Calu3 (cell line): ENCODE results near the gene HTD2. TPM values are rescaled to one million over a fixed set of nuclear protein-coding genes. Genes with fewer than 3 reads are reported as not detected.

ENCODE experiments used
- BruUV-seq: library from RNA; stranded (reverse); fragments of 400-500 nt; replicated peaks from 2 replicates; lab custom pipeline; 2021; lab: Mats Ljungman, UMichigan
- CTCF ChIA-PET: fragments of 300-600 bp; sonication (Branson Sonifier 250); formaldehyde crosslinking; loops from one replicate; lab custom pipeline; 2022; ENCODE audit warnings: antibody characterized with exemption; lab: Charles Lee
- DNase-seq: peaks from one replicate; pipeline ENCODE4 v3.0.0; 2022
- H3K27ac Mint-ChIP-seq: one replicate; pipeline ENCODE4 v1.8.0; 2022; ENCODE audit warnings: mixed read lengths; ENCODE audit not compliant: unreplicated experiment
- H3K27me3 Mint-ChIP-seq: one replicate; pipeline ENCODE4 v1.8.0; 2022; ENCODE audit warnings: mixed read lengths; ENCODE audit not compliant: unreplicated experiment
- H3K36me3 Mint-ChIP-seq: one replicate; pipeline ENCODE4 v1.8.0; 2022; ENCODE audit warnings: mild to moderate bottlenecking, moderate library complexity, mixed read lengths; ENCODE audit not compliant: insufficient read depth, unreplicated experiment
- H3K4me1 Mint-ChIP-seq: one replicate; pipeline ENCODE4 v1.8.0; 2022; ENCODE audit warnings: mild to moderate bottlenecking, low read depth, mixed read lengths; ENCODE audit not compliant: unreplicated experiment
- H3K4me3 Mint-ChIP-seq: one replicate; pipeline ENCODE4 v1.8.0; 2022; ENCODE audit warnings: mild to moderate bottlenecking, low read depth, moderate library complexity, mixed read lengths; ENCODE audit not compliant: unreplicated experiment
- H3K9me3 Mint-ChIP-seq: one replicate; pipeline ENCODE4 v1.8.0; 2022; ENCODE audit warnings: low read depth, mixed read lengths; ENCODE audit not compliant: unreplicated experiment
- CTCF ChIP-seq: fragments of 200-600 bp; IDR thresholded peaks from one replicate; pipeline ENCODE4 v1.8.0; 2022; ENCODE audit warnings: antibody characterized with exemption; ENCODE audit not compliant: unreplicated experiment
- intact Hi-C: fragments of 100-400 bp; cut with micrococcal nuclease; formaldehyde crosslinking; loops from one replicate; pipeline ENCODE4 v1.10.0; 2022; ENCODE audit not compliant: unreplicated experiment
- total RNA-seq: library from RNA; stranded (reverse); gene quantifications from 2 replicates; pipeline ENCODE4 v1.2.3, GENCODE V29; 2022

Gene HTD2
- total RNA-seq, 1 experiment from 2014 or later: 8.5 TPM

DNA sequence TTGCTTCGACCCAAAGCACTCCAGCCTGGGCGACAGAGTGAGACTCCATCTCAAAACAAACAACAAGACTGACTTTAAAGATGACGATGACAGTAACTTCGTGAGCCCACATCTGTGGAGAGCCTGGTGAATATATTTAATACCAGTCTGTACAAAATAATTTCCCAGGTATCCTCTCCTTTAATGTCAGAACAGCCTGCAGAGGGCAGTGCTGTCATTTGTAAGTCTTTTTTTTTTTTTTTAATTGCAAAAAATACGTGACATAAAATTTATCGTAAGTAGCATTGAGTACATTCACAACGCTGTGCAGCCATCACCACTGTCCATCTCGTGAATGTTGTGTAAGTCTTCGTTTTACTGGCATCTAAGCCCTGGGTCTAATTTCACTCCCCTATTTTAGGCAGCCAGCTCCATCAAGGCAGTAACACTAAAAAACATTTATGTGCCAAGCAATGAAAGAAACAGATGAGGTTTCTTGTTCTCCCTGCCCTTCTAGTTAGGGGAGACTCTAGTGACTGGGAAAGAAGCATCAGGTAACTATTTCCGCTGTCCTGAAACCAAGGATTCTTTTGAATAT lies 1.4 kb downstream of the HTD2 start:
- no peak overlapping the region for H3K27ac Mint-ChIP-seq

GRCh38 chr3:58308728-58309127 lies 2.4 kb downstream of the HTD2 start:
- Mint-ChIP-seq H3K4me3 (no peak overlapping the region), H3K4me1 (no peaks in the 10 kb centered on the region), H3K27ac (no peak overlapping the region), H3K27me3 (no peaks in the 10 kb centered on the region), H3K36me3 (peaks cover 51% of the 10 kb centered on the region), H3K9me3 (no peaks in the 10 kb centered on the region)
- no TSS peak for BruUV-seq
- CTCF ChIA-PET: interaction anchor here (0.7 kb wide), 1 partner anchor 77 kb away, joined by 3 read pairs; no protein-coding TSS in a partner anchor
- TF ChIP-seq CTCF: no peak
- intact Hi-C loops: no loop called here
- no peak for DNase-seq

More for the DNA sequence above, 1.4 kb downstream of the HTD2 start:
- intact Hi-C loops: no loop called here
- no peaks in the 10 kb centered on the region for H3K4me1 Mint-ChIP-seq
- no TSS peak for BruUV-seq
- CTCF ChIA-PET: interaction anchor here (1.8 kb wide), 1 partner anchor 120 kb away, joined by 21 read pairs; no protein-coding TSS in a partner anchor
- peaks cover 2% of the 10 kb centered on the region for H3K27me3 Mint-ChIP-seq
- DNase-seq: peak; percentile 38
- TF ChIP-seq CTCF: no peak
- H3K36me3 Mint-ChIP-seq: peaks cover 43% of the 10 kb centered on the region
- H3K9me3 Mint-ChIP-seq: no peaks in the 10 kb centered on the region
- peak overlapping the region; percentile 99 for H3K4me3 Mint-ChIP-seq

GRCh38 chr3:58317811-58318210 lies 11.5 kb downstream of the HTD2 start:
- TF ChIP-seq CTCF: no peak
- Mint-ChIP-seq H3K27me3 (no peaks in the 10 kb centered on the region), H3K4me3 (no peak overlapping the region), H3K4me1 (no peaks in the 10 kb centered on the region), H3K36me3 (peaks cover 27% of the 10 kb centered on the region), H3K9me3 (no peaks in the 10 kb centered on the region), H3K27ac (no peak overlapping the region)
- no peak for DNase-seq
- CTCF ChIA-PET: interaction anchor here (1.1 kb wide), 1 partner anchor 211 kb away, joined by 4 read pairs; no protein-coding TSS in a partner anchor
- intact Hi-C loops: no loop called here
- BruUV-seq: TSS peak; percentile 5

GRCh38 chr3:58321791-58322190 lies 15.5 kb downstream of the HTD2 start:
- H3K4me1 Mint-ChIP-seq: peaks cover 5% of the 10 kb centered on the region
- BruUV-seq: no TSS peak
- H3K27ac Mint-ChIP-seq: no peak overlapping the region
- H3K4me3 Mint-ChIP-seq: no peak overlapping the region
- H3K9me3 Mint-ChIP-seq: no peaks in the 10 kb centered on the region
- H3K36me3 Mint-ChIP-seq: peaks cover 20% of the 10 kb centered on the region
- intact Hi-C loops: loop anchor here (2.0 kb wide), 1 partner anchor 211 kb away; no protein-coding TSS in a partner anchor
- DNase-seq: no peak
- no peaks in the 10 kb centered on the region for H3K27me3 Mint-ChIP-seq
- no peak for TF ChIP-seq CTCF
- CTCF ChIA-PET: no interaction called here
